PC-3 (cell line): ENCODE data around the gene SLC4A5. TPM values are rescaled to one million over a fixed set of nuclear protein-coding genes. Genes with fewer than 3 reads are reported as not detected.

Experiments
- ATAC-seq: fragments of 200-7000 bp; cut with Tn5 transposase; 2 replicates; pipeline ENCODE4 v1.9.1; 2020; ENCODE audit warnings: mild to moderate bottlenecking, moderate library complexity
- BruUV-seq: library from RNA; stranded (reverse); fragments of 400-500 nt; replicated peaks from 2 replicates; lab custom pipeline; 2021; lab: Mats Ljungman, UMichigan
- CTCF ChIA-PET: fragments of 300-600 bp; sonication (Branson Sonifier 250); formaldehyde crosslinking; loops from one replicate; lab custom pipeline; 2022; ENCODE audit warnings: antibody characterized with exemption; lab: Charles Lee
- POLR2A ChIA-PET: fragments of 300-600 bp; sonication (Branson Sonifier 250); formaldehyde crosslinking; loops from one replicate; lab custom pipeline; 2022; ENCODE audit warnings: antibody characterized with exemption; ENCODE audit not compliant: unreplicated experiment; lab: Charles Lee
- DNase-seq: peaks from one replicate; pipeline ENCODE4 v3.0.0-alpha.2; 2015
- H2AFZ ChIP-seq: fragments of 300-600 bp; sonication (generic); 2 replicates; pipeline ENCODE4 v1.6.0; 2016; ENCODE audit warnings: antibody characterized with exemption, low read length
- H3F3A ChIP-seq: fragments of 300-600 bp; sonication (generic); one replicate; pipeline ENCODE4 v1.6.0; 2017; ENCODE audit warnings: antibody characterized with exemption, low read length, control low read depth, mild to moderate bottlenecking; ENCODE audit not compliant: unreplicated experiment
- H3K27ac ChIP-seq: fragments of 300-600 bp; sonication (generic); 2 replicates; pipeline ENCODE4 v1.5.1; 2016; ENCODE audit warnings: mild to moderate bottlenecking, low read length
- H3K27me3 ChIP-seq: fragments of 300-600 bp; sonication (generic); 2 replicates; pipeline ENCODE4 v1.6.1; 2016; ENCODE audit warnings: low read length, mixed read lengths
- H3K36me3 ChIP-seq: fragments of 300-600 bp; sonication (generic); 2 replicates; pipeline ENCODE4 v1.6.1; 2016; ENCODE audit warnings: low read depth, mixed run types, low read length, mixed read lengths
- H3K4me1 ChIP-seq: fragments of 300-600 bp; sonication (generic); 2 replicates; pipeline ENCODE4 v1.5.1; 2016; ENCODE audit warnings: low read length; ENCODE audit not compliant: insufficient read depth
- H3K4me2 ChIP-seq: fragments of 300-600 bp; sonication (generic); 2 replicates; pipeline ENCODE4 v1.6.0; 2016; ENCODE audit warnings: low read length
- H3K4me3 ChIP-seq: fragments of 300-600 bp; sonication (generic); 2 replicates; pipeline ENCODE4 v1.5.1; 2016; ENCODE audit warnings: mild to moderate bottlenecking, low read length, mixed read lengths
- H3K79me2 ChIP-seq: fragments of 300-600 bp; sonication (generic); 2 replicates; pipeline ENCODE4 v1.6.1; 2017; ENCODE audit warnings: low read length, mixed read lengths
- H3K9ac ChIP-seq: fragments of 300-600 bp; sonication (generic); 2 replicates; pipeline ENCODE4 v1.6.0; 2016; ENCODE audit warnings: mild to moderate bottlenecking, low read length
- H3K9me2 ChIP-seq: fragments of 300-600 bp; sonication (generic); replicated peaks from 2 replicates; pipeline ENCODE4 v1.6.1; 2016; ENCODE audit warnings: mixed run types, low read length, mixed read lengths
- H3K9me3 ChIP-seq: fragments of 300-600 bp; sonication (generic); 2 replicates; pipeline ENCODE4 v1.6.1; 2016; ENCODE audit warnings: low read length, mixed read lengths
- H4K20me1 ChIP-seq: fragments of 300-600 bp; sonication (generic); 2 replicates; pipeline ENCODE4 v1.6.1; 2016; ENCODE audit warnings: low read length, mixed read lengths
- CTCF ChIP-seq: fragments of 300-600 bp; sonication (generic); conservative IDR thresholded peaks from 2 replicates; pipeline ENCODE4 v1.5.1; 2017; ENCODE audit warnings: antibody characterized with exemption, low read depth, mild to moderate bottlenecking, low read length
- EZH2 ChIP-seq: fragments of 300-600 bp; sonication (generic); IDR thresholded peaks from one replicate; pipeline ENCODE4 v1.6.1; 2017; ENCODE audit warnings: antibody characterized with exemption, mild to moderate bottlenecking, low read length; ENCODE audit not compliant: unreplicated experiment
- EZH2phosphoT487 ChIP-seq: fragments of 300-600 bp; sonication (generic); IDR thresholded peaks from 2 replicates; pipeline ENCODE4 v1.6.1; 2018; ENCODE audit warnings: mild to moderate bottlenecking, antibody characterized with exemption, low read length, borderline replicate concordance
- intact Hi-C: fragments of 100-400 bp; cut with micrococcal nuclease; formaldehyde crosslinking; loops from 2 replicates; pipeline ENCODE4 v1.9.0; 2023
- total RNA-seq: library from RNA; depleted of rRNA; stranded (reverse); fragments of >200 nt; gene quantifications from 2 replicates; pipeline ENCODE4 v1.2.3, GENCODE V29; 2014

Gene SLC4A5
- total RNA-seq, 1 experiment from 2014 or later: 2.4 TPM

- H3K4me2 ChIP-seq: no peak overlapping the region
- ChIA-PET POLR2A (no interaction called here), CTCF (no interaction called here)
- no peak overlapping the region for H2AFZ ChIP-seq
- DNase-seq (no peak), ATAC-seq (no peak)
- H3K4me3 ChIP-seq: no peak overlapping the region
- no peak for TF ChIP-seq EZH2
- TF ChIP-seq CTCF: no peak
- TF ChIP-seq EZH2phosphoT487: no peak
- no peak overlapping the region for H3K9ac ChIP-seq
- no peaks in the 10 kb centered on the region for H4K20me1 ChIP-seq
- no peaks in the 10 kb centered on the region for H3K4me1 ChIP-seq
- no TSS peak for BruUV-seq
- intact Hi-C loops: no loop called here
- no peaks in the 10 kb centered on the region for H3K9me3 ChIP-seq
- no peaks in the 10 kb centered on the region for H3F3A ChIP-seq
- H3K27ac ChIP-seq: no peak overlapping the region
- peaks cover 27% of the 10 kb centered on the region for H3K36me3 ChIP-seq
- no peaks in the 10 kb centered on the region for H3K79me2 ChIP-seq
- no peaks in the 10 kb centered on the region for H3K27me3 ChIP-seq
- H3K9me2 ChIP-seq: no peaks in the 10 kb centered on the region
Observed at GRCh38 chr2:74369976-74370375, 26.8 kb upstream of the SLC4A5 start.

GRCh38 chr2:74368499-74368898 lies 25.3 kb upstream of the SLC4A5 start:
- no peaks in the 10 kb centered on the region for H3K27me3 ChIP-seq
- POLR2A ChIA-PET: no interaction called here
- peaks cover 31% of the 10 kb centered on the region for H3K36me3 ChIP-seq
- no peak for DNase-seq
- no peak for ATAC-seq
- no TSS peak for BruUV-seq
- no peak overlapping the region for H3K27ac ChIP-seq
- no peaks in the 10 kb centered on the region for H3K9me3 ChIP-seq
- TF ChIP-seq EZH2phosphoT487 (no peak), EZH2 (no peak), CTCF (no peak)
- no peak overlapping the region for H3K4me3 ChIP-seq
- H3K9ac ChIP-seq: no peak overlapping the region
- no peaks in the 10 kb centered on the region for H3F3A ChIP-seq
- H3K4me2 ChIP-seq: no peak overlapping the region
- intact Hi-C loops: no loop called here
- H3K9me2 ChIP-seq: no peaks in the 10 kb centered on the region
- no peaks in the 10 kb centered on the region for H3K79me2 ChIP-seq
- H4K20me1 ChIP-seq: no peaks in the 10 kb centered on the region
- H3K4me1 ChIP-seq: no peaks in the 10 kb centered on the region
- no peak overlapping the region for H2AFZ ChIP-seq
- CTCF ChIA-PET: no interaction called here

GRCh38 chr2:74367789-74368188 lies 24.6 kb upstream of the SLC4A5 start:
- H2AFZ ChIP-seq: no peak overlapping the region
- no peaks in the 10 kb centered on the region for H3K9me3 ChIP-seq
- BruUV-seq: no TSS peak
- no peaks in the 10 kb centered on the region for H3F3A ChIP-seq
- H3K27ac ChIP-seq: no peak overlapping the region
- H4K20me1 ChIP-seq: no peaks in the 10 kb centered on the region
- intact Hi-C loops: no loop called here
- CTCF ChIA-PET: no interaction called here
- no peaks in the 10 kb centered on the region for H3K4me1 ChIP-seq
- no peak overlapping the region for H3K4me2 ChIP-seq
- ATAC-seq (no peak), DNase-seq (no peak)
- POLR2A ChIA-PET: no interaction called here
- H3K9ac ChIP-seq: no peak overlapping the region
- no peaks in the 10 kb centered on the region for H3K27me3 ChIP-seq
- TF ChIP-seq EZH2phosphoT487 (no peak), CTCF (no peak), EZH2 (no peak)
- H3K79me2 ChIP-seq: no peaks in the 10 kb centered on the region
- H3K4me3 ChIP-seq: no peak overlapping the region
- H3K9me2 ChIP-seq: no peaks in the 10 kb centered on the region
- H3K36me3 ChIP-seq: peaks cover 31% of the 10 kb centered on the region
